KOPT-K1 (cell line): Measurements from ENCODE around the gene ENTREP1.

ENCODE experiments used
- H3K27ac ChIP-seq: fragments of 200-600 bp; sonication (generic); 2 replicates; pipeline ENCODE4 v1.5.1; 2016; ENCODE audit warnings: antibody characterized with exemption, mild to moderate bottlenecking, low read depth, low read length; ENCODE audit not compliant: poor library complexity, severe bottlenecking
- H3K36me3 ChIP-seq: fragments of 200-600 bp; sonication (generic); 2 replicates; pipeline ENCODE4 v1.5.1; 2017; ENCODE audit warnings: antibody characterized with exemption, mild to moderate bottlenecking, low read length, moderate library complexity; ENCODE audit not compliant: insufficient read depth
- H3K9me3 ChIP-seq: fragments of 200-600 bp; sonication (generic); 2 replicates; pipeline ENCODE4 v1.5.1; 2017; ENCODE audit warnings: antibody characterized with exemption, low read length, mild to moderate bottlenecking; ENCODE audit not compliant: insufficient read depth, poor library complexity, severe bottlenecking

Gene ENTREP1

DNA sequence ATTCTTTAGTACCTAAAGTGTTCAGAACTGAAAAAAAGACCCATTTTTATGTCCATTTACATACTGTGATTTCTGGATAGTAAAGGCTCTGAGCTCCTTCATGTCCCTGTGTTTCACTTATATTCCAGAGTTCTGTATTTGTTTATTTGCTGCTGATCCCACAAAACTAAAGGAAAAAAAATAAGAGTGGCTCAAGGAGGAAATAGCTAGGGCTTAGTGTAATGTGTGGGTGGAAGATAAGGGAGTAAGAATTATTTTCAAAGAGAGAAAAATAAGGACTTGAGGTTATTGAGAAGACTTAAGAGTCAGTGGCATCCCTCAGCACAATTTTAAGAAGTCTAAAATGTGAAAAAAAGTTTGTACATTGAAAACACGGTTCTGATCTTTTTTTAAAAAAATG lies 46.0 kb downstream of the ENTREP1 start:
- no peaks in the 10 kb centered on the region for H3K36me3 ChIP-seq
- H3K9me3 ChIP-seq, result no peaks in the 10 kb centered on the region
- H3K27ac ChIP-seq, result no peak overlapping the region

DNA sequence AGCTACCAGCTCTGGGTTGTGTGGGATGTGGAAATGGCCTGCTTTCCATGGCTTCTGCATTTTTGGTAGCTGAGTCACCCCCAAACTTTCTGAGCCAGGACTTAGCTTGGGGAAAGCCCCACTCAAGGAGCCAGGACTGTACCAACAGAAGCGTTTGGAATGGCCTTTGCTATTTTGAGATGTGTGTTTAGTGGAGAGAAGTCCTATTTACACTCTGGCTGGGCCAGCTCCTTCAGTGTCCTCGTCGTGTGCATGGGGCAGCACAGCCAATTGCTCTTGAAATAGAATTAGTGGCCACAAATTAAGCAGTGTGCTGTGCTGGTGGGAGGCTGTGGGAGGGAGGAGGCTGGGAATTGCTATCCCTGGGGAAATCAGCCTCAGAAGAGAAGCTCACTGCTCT lies 51.6 kb downstream of the ENTREP1 start:
- Histone ChIP-seq H3K36me3 (no peaks in the 10 kb centered on the region), H3K9me3 (no peaks in the 10 kb centered on the region), H3K27ac (no peak overlapping the region)

DNA sequence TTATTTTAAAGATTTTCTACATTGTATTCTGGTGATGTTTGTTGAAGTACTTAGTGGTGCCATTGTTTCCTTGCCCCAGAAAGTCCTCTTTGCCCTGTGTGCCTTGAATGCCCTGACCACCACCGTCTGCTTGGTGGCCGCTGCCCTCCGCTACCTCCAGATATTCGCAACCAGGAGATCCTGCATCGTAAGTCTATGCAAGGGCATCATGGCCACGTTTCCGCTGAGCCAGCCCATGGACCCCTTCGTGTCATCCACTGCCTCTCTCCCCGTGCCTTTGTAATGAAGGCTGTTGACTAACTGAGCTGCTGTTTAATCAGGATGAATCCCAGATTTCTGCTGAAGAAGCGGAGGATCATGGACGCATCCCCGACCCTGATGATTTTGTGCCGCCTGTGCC lies 52.3 kb downstream of the ENTREP1 start:
- H3K9me3 ChIP-seq, result no peaks in the 10 kb centered on the region
- H3K27ac ChIP-seq, result no peak overlapping the region
- no peaks in the 10 kb centered on the region for H3K36me3 ChIP-seq

DNA sequence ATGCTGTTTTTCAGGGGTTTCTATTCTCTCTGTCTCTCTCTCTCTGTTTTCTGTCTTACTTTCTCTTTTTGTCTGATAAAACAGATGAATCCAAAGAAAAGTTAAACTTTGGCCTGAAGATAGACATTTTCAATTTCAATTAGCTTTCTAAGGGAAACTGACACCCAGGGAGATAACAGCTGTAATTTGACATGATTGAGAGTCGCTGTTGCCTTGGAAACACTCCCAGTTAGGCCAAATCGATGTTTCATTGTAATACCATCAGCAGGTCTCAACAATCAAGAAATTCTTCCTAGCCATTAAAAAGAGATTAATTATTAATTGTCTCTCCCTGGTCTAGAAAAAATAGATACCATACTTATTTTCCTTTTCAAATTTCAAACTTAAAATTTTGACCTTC lies 53.0 kb downstream of the ENTREP1 start:
- no peaks in the 10 kb centered on the region for H3K36me3 ChIP-seq
- H3K27ac ChIP-seq, result no peak overlapping the region

DNA sequence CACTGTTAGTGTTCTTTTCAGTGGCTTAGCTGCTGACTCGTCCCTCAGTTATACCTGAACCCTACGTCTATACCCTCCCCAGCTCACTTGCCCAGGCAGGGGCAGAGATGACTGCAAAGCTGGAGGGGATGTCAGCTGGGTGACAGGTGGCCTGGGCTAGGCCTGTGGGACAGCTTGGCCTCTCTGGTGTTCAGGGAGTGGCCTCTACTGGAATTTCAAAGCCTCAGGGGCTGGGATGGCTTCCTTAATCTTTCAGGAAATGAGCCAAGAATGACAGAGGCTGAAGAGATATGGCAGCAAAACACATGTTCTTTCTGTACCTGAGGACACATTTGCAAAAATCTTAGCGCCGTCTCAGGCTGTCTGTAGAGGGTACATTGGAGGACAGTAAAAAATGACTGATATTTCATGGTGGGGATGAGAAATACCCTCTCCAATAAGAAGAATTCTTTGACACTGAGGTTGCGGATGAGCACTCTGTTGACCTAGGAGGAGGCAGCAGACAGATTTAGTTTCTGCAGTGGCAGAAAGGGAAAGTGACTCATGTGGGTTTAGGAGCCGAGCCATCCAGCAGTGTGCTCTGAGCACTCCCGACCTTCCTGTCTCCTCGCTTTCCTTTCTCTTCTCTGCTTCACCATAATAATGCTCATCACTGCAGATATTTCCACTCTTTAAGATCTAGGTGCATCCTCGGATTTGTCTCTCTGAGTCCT lies 54.4 kb downstream of the ENTREP1 start:
- H3K27ac ChIP-seq, result no peak overlapping the region
- H3K9me3 ChIP-seq, result no peaks in the 10 kb centered on the region
- no peaks in the 10 kb centered on the region for H3K36me3 ChIP-seq

More for the DNA sequence above, 53.0 kb downstream of the ENTREP1 start:
- H3K9me3 ChIP-seq, result no peaks in the 10 kb centered on the region

DNA sequence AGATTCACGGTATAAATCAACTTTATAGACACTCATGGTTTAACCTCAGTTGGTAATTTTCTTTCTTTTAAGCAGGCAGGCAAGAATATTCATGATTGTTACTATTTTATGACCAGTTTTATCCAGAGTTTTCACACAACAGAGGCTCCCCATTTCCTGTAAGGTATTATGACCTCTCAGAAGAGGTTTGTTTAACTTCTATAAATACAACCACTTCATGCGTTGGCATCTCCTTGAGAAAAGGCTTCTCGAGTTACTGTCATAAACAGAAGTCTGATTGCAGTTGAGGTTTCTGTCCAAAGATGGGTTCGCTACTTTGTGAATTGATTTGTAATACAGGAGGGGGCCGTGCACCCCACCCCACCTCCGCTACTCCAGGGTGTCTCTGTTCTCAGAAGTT lies 55.3 kb downstream of the ENTREP1 start:
- H3K36me3 ChIP-seq, result no peaks in the 10 kb centered on the region
- no peak overlapping the region for H3K27ac ChIP-seq
- no peaks in the 10 kb centered on the region for H3K9me3 ChIP-seq

DNA sequence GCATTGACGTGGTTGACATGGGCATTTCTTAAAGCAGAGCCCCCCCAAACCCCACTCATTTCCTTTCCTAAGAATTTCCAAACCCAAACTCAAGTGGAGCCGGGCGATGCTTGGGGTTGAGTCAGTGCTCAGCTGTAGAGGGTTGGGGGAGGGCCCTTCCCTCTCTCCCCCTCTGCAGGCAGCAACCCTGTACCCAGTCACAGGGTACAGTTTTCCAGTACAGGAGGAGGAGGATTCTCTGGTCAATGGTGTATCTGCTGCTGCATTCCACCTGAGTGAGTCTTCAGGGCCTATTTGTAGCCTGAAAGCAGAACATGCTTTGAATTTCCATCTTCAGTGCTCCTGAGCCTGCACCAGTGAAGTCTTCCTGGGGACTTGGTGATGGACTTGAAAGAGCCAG lies 55.8 kb downstream of the ENTREP1 start:
- Histone ChIP-seq H3K27ac (no peak overlapping the region), H3K9me3 (no peaks in the 10 kb centered on the region)

DNA sequence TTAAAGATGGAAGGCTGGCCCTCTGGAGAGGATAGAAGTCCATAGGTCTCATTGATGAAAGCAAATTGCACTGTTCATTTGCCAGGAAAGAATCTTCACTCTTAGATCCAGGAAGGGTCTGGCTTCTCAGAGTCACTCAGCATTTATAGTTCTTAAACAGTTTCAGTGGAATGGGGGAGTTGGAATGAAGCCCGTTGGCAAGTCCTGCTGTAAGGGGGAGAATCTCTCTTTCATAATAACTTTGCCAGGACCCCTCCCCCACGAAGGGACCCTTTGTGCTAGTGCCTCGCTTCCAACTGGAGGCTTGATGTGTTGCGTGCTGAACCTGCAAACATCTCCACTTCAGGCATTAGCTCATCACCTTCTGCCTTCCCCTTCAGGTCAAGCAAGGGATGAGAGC lies 57.1 kb downstream of the ENTREP1 start:
- Histone ChIP-seq H3K27ac (no peak overlapping the region), H3K36me3 (no peaks in the 10 kb centered on the region), H3K9me3 (no peaks in the 10 kb centered on the region)

More for the DNA sequence above, 55.8 kb downstream of the ENTREP1 start:
- no peaks in the 10 kb centered on the region for H3K36me3 ChIP-seq

DNA sequence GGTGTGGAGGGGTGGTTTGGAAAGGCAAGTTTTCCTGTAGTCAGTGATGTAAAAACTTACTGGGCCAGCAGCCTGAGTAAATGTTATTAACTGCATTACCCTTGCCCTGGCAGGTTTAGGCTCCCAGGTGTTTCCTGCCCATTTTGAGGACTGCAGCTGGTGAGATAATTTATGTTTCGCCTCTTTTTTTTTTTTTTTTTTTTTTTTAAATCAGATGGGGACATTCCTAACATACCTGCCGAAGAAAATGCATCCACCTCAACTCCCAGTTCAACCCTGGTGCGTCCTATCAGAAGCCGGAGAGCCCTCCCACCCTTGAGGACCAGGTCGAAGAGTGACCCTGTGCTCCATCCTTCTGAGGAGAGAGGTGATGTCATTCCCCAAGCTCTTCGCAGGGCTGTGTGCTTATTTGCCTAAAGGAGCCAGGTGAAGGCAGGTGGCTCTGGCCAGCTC lies 60.6 kb downstream of the ENTREP1 start:
- Histone ChIP-seq H3K36me3 (no peaks in the 10 kb centered on the region), H3K27ac (no peak overlapping the region), H3K9me3 (no peaks in the 10 kb centered on the region)

DNA sequence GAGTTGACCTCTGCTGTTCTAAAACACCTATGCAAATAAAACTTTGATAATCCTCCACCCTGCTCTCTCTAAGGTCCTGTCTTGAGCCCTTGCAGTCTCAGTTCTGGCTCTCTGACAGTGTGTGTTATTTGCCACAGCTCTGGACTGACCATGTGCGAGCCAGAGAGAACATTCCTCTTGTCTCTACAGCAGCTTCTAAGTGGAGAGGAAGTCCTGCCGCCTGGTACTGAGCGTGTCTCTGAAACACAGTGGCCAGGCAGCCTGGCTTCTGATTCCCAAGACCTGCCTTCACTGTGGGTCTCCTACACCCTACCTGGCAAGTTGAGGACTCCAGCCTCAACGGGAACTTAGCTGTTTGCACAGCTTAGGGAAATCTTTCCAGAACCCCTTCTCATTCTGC lies 61.6 kb downstream of the ENTREP1 start:
- Histone ChIP-seq H3K27ac (no peak overlapping the region), H3K9me3 (no peaks in the 10 kb centered on the region), H3K36me3 (no peaks in the 10 kb centered on the region)

DNA sequence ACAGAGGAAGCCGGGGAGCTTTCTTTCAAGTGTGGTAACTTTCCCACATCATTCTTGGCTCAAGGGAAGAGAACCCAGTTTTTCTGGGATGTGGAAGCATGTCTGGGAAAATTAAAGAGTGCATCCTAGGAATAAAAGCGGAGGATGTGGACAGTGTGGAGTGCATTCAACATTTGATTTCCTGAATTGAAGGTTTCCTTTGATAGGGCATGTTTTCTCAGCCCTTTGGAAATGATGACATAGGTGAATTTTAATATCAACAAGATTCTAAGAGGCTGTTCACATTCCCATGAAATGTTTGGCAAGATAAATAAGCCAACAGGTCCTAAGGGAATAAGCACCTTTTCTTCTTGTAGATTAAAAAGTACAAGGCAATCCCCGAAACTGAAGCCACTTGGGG lies 63.6 kb downstream of the ENTREP1 start:
- Histone ChIP-seq H3K9me3 (no peaks in the 10 kb centered on the region), H3K36me3 (no peaks in the 10 kb centered on the region), H3K27ac (no peak overlapping the region)

DNA sequence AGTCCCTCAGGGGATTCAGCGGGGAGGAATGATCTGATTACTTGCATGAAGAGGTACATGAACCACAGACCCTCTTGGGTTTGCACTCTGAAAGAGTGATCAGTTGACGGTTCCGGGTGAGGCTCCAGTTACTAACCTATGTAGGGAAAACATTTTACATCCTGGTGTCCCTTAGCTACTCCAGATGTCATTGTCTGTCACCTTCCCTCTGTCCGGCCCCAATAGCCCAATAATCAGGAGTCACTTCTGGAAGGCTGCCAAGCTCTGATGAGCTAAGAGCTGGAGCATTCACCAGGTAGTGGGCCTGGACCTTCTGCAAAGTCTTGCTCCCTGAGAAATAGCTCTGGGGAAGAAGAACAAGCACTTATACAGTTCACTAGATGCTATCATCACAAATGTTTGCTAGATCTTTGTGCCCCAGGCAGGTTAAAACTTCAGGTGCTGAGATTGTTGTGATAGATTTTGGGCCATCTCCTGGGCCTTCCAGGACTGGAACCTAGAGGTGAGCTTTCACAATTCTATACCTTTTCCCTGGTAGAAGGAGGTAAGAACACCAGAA lies 64.5 kb downstream of the ENTREP1 start:
- no peak overlapping the region for H3K27ac ChIP-seq
- no peaks in the 10 kb centered on the region for H3K9me3 ChIP-seq
- no peaks in the 10 kb centered on the region for H3K36me3 ChIP-seq

DNA sequence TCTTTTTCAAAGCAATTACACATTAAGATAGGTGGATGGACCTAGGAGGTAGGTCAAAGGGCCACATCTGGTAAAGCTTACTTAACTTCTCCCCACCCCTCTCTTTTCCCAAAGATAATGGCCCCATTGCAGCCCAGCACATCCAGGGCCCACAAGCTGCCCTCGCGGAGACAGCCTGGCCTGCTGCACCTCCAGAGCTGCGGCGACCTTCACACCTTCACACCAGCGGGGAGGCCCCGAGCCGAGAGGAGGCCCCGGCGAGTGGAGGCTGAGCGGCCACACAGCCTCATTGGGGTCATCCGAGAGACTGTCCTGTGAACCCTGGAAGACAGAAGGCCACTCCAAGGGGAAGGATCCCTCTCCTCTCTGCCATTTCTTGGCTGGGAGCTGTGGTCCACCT lies 66.5 kb downstream of the ENTREP1 start:
- Histone ChIP-seq H3K36me3 (no peaks in the 10 kb centered on the region), H3K9me3 (no peaks in the 10 kb centered on the region)

DNA sequence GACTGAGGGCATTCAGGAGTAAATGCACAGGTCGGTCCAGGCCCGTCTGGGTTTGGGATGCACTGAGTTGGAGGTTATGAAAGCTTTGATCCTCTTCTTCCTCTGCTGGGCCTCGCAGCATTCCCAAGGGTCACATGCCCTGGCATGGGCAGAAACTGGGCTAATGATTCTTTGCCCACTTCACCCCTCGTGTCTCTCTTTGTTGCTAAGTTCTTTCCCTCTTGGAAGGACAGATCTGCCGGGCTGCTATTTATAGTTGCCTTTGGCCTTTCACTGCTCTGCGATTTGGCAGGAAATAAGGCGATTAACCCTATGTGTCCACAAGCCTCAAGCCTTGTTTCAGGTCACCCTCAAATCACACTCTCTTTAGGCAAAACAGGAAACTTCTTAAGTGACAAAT lies 66.9 kb downstream of the ENTREP1 start:
- H3K9me3 ChIP-seq, result no peaks in the 10 kb centered on the region
- no peak overlapping the region for H3K27ac ChIP-seq
- H3K36me3 ChIP-seq, result no peaks in the 10 kb centered on the region

More for the DNA sequence above, 66.5 kb downstream of the ENTREP1 start:
- H3K27ac ChIP-seq, result no peak overlapping the region

DNA sequence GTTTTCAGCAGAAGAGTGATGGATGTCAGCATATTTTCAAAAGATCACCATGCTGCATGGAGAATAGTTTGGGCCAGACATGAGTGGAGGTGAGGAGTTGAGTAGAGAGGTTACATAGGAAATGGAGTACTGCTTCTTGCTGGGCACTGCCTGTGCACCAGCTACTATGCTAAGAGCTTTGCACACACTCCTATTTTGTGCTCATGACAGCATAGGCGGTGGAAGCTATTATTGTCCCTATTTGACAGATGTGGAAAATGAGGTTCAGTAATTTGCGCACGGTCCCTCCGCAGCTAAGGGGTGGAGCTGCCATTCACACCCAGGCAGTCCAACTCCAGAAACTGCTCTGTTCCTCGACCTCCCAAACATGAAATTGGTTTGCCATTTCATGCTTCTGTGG lies 67.8 kb downstream of the ENTREP1 start:
- Histone ChIP-seq H3K27ac (no peak overlapping the region), H3K9me3 (no peaks in the 10 kb centered on the region), H3K36me3 (no peaks in the 10 kb centered on the region)

DNA sequence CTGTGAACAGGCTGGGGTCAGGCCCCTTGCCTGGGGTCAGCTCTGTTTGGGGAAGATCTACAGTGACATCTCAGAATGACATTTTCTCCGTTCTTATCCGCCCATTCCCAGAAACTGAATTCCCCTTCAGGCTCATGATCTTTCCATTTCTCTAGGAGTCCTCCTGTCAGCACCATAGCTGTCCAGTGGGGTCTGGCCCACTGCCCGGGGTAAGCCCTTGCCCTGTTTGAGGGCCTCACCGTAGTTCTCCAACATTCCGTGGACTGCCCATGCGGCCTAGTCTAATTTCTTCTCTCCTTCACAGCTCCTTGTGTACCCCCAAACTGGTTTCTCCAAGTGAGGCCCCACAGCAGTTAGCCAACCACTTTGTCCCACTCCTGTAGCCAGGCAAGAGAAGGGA lies 68.4 kb downstream of the ENTREP1 start:
- Histone ChIP-seq H3K9me3 (no peaks in the 10 kb centered on the region), H3K27ac (no peak overlapping the region), H3K36me3 (no peaks in the 10 kb centered on the region)
